Spleen (tissue), 11 donors: Measurements from ENCODE around the gene PBRM1. TPM values are rescaled to one million over a fixed set of nuclear protein-coding genes. Genes with fewer than 3 reads are reported as not detected.

Experiments
- DNase-seq: peaks from one replicate; pipeline ENCODE4 v3.0.0-alpha.2; 2020
- H3K27ac ChIP-seq, 8 donors: fragments of 200-600 bp; sonication (generic) in 7 of 8; 1 replicate in 4 of 8; 2 replicates in 4 of 8; pipeline versions ENCODE4 v1.5.0 to v1.8.0; 2016 to 2021; ENCODE audit warnings: inconsistent platforms in 4 of 8, mild to moderate bottlenecking in 4 of 8, moderate library complexity in 1 of 8
- H3K27me3 ChIP-seq, 7 donors: fragments of 200-600 bp; sonication (generic) in 6 of 7; replicated peaks in 1 of 7; 1 replicate in 4 of 7; 2 replicates in 3 of 7; pipeline versions ENCODE4 v1.5.0 to v1.8.0; 2016 to 2021; ENCODE audit warnings: inconsistent platforms in 3 of 7, mild to moderate bottlenecking in 1 of 7
- H3K36me3 ChIP-seq, 6 donors: fragments of 200-600 bp; sonication (generic) in 5 of 6; 1 replicate in 4 of 6; 2 replicates in 2 of 6; pipeline versions ENCODE4 v1.5.0 to v1.8.0; 2016 to 2021; ENCODE audit warnings: inconsistent platforms in 2 of 6
- H3K4me1 ChIP-seq, 6 donors: fragments of 200-600 bp; sonication (generic) in 5 of 6; 1 replicate in 3 of 6; 2 replicates in 3 of 6; pipeline versions ENCODE4 v1.5.0 to v1.8.0; 2016 to 2021; ENCODE audit warnings: inconsistent platforms in 3 of 6
- H3K4me3 ChIP-seq, 8 donors: fragments of 200-600 bp; sonication (generic) in 7 of 8; 1 replicate in 4 of 8; 2 replicates in 4 of 8; pipeline versions ENCODE4 v1.5.0 to v1.8.0; 2016 to 2021; ENCODE audit warnings: inconsistent platforms in 4 of 8, mild to moderate bottlenecking in 4 of 8, moderate library complexity in 2 of 8
- H3K9me3 ChIP-seq, 8 donors: fragments of 200-600 bp; sonication (generic) in 7 of 8; 1 replicate in 4 of 8; 2 replicates in 4 of 8; pipeline versions ENCODE4 v1.5.0 to v1.8.0; 2016 to 2021; ENCODE audit warnings: inconsistent platforms in 4 of 8
- CTCF ChIP-seq, 11 experiments: fragments of 200-600 bp in 7 of 11; fragments of 450-650 bp in 4 of 11; sonication (generic) in 4 of 11; IDR thresholded peaks in 8 of 11; conservative IDR thresholded peaks in 3 of 11; 1 replicate in 7 of 11; 2 replicates in 4 of 11; pipeline versions ENCODE4 v1.4.0 to v1.8.0; 2016 to 2021; ENCODE audit warnings: antibody characterized with exemption in 11 of 11, inconsistent platforms in 4 of 11, mild to moderate bottlenecking in 1 of 11
- POLR2A ChIP-seq, 3 donors: fragments of 450-650 bp; IDR thresholded peaks; one replicate each; pipeline ENCODE4 v1.5.1; 2017; ENCODE audit warnings: antibody characterized with exemption in 3 of 3, mild to moderate bottlenecking in 1 of 3
- POLR2AphosphoS5 ChIP-seq, 3 donors: sonication (generic); formaldehyde crosslinking; IDR thresholded peaks; one replicate each; pipeline ENCODE4 v1.5.1; 2017; ENCODE audit warnings: antibody characterized with exemption in 3 of 3
- WGBS, 5 donors: extraction: QIAGEN DNeasy Blood & Tissue Kit in 3 of 5; methylation state at CpG; one replicate each; pipeline versions ENCODE4 v1.1.5 to v1.1.7; 2013 to 2018; 5-methylcytosine and 5-hydroxymethylcytosine counted together
- intact Hi-C: fragments of 100-400 bp; cut with DNase I; formaldehyde crosslinking; loops from one replicate; pipeline ENCODE4 v1.15.0; 2023; ENCODE audit warnings: low total_unique reads
- polyA plus RNA-seq, 3 donors: library from polyadenylated mRNA; stranded (reverse); fragments of 200-250 nt; gene quantifications; one replicate each; pipeline ENCODE4 v1.2.1, GENCODE V29; 2013
- small RNA-seq, 4 donors: library from RNA; depleted of rRNA; stranded (forward); fragments of <200 nt; gene quantifications; one replicate each; pipeline ENCODE3, GENCODE V24; 2016
- total RNA-seq, 7 donors: library from RNA; depleted of rRNA in 3 of 7; stranded (reverse); fragments of >200 nt in 3 of 7; fragmentation: NEBNext Ultra II Directional in 4 of 7; extraction: Animal tissue kit (Norgen Biotek cat#: 25700) in 4 of 7; gene quantifications; one replicate each; pipeline versions ENCODE4 v1.1.0 to v1.2.1, GENCODE V29; 2016 to 2021
- donor health status: healthy with polysubstance abuse.
- donor health status: DM: no; HTN: no; CAD: no; lungs with moderate emphysema.
- donor health status: DM: no; HTN: no; CAD: no.
- donor health status: Bipolar disorder and iron deficiency.
- donor health status: healthy.
- donor health status: DM: no; HTN: no; CAD: no.
- donor health status: DM: yes; HTN: yes; CAD: no.

The PBRM1 gene
- total and polyA plus RNA-seq, 10 donors = 5.7 to 125 (median 69.5) TPM

- Histone ChIP-seq H3K27ac (peak overlapping the region in 2 of 8 donors; percentile 1 to 22), H3K27me3 (no peaks in the 10 kb centered on the region), H3K4me1 (peaks cover 11 to 57% (median 26%) of the 10 kb centered on the region in 6 donors), H3K4me3 (no peak overlapping the region), H3K9me3 (no peaks in the 10 kb centered on the region), H3K36me3 (peaks cover 0 to 61% (median 12%) of the 10 kb centered on the region in 6 donors)
- DNase-seq = no peak
- TF ChIP-seq CTCF (IDR thresholded peaks at IDR 0.05 in 8 of 11, conservative IDR thresholded peaks at IDR 0.05 in 3 of 11) = no peak
- no peak for TF ChIP-seq POLR2A (IDR thresholded peaks at IDR 0.05)
- TF ChIP-seq POLR2AphosphoS5 (IDR thresholded peaks at IDR 0.05) = peak in 1 of 3 donors; percentile 28
- 69 to 78% (median 71%) methylated on average over 9 to 11 of the region's 11 CpGs for WGBS, 5 donors
- intact Hi-C loops = no loop called here
Measured at GRCh38 chr3:52501046-52501445, 184.7 kb downstream of the PBRM1 start.

DNA sequence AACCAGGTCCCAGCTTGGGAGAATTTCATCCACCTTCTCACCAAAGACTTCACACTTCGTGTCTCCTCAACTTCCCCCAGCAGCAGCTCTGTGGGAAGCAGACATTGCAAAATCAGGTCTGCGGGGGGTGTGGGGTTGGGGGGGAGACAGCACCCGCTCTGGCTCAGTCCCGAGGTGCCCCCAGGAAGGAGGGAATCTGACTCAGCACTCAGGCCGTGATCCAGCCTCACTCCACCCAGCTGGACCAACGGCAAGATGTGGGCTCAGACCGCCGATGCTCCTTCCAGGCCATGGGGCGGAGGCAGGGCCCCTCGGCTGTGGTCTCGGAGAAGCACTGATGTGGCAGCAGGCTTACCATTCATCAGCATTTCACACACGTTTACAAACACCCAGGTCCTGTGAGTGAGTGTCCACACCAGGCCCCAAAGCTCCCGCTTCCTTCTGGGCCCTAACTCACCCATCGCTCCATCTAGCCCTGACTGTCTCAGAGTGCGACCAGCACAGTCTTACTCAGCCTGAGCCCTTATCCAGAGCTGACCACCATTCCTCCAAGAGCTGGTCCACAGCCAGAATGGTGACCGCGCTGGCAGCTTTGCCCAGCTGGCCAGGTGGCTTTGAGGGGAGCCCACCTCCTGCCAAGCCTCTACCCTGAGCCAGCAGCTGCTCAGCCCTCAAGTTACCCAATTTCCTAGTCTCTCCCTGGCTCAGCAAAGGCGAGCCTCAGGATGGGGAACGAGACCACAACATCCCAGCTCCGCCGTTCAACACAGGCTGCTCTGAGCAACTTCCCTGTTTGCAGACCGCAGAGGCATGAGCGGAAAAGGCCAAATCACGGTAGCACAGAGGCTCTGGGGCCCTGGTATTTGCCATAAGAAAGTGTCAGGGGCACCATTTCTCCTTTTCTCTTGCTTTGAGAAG, 187.3 kb downstream of the PBRM1 start:
- no peak for TF ChIP-seq CTCF (IDR thresholded peaks at IDR 0.05 in 8 of 11, conservative IDR thresholded peaks at IDR 0.05 in 3 of 11)
- TF ChIP-seq POLR2AphosphoS5 (IDR thresholded peaks at IDR 0.05) = peak; percentile 50 to 59 (median 56)
- intact Hi-C loops = no loop called here
- H3K27ac ChIP-seq = peak overlapping the region in 5 of 8 donors; percentile 26 to 88 (median 77)
- 15 to 44% (median 25%) methylated on average over 22 to 24 of the region's 24 CpGs for WGBS, 5 donors
- H3K4me1 ChIP-seq = peaks cover 18 to 83% (median 45%) of the 10 kb centered on the region in 6 donors
- peaks cover 0 to 11% (median 0%) of the 10 kb centered on the region in 7 donors for H3K27me3 ChIP-seq
- DNase-seq = peak; percentile 86
- H3K4me3 ChIP-seq = peak overlapping the region in 6 of 8 donors; percentile 11 to 73 (median 54)
- H3K9me3 ChIP-seq = no peaks in the 10 kb centered on the region
- peaks cover 0 to 41% (median 0%) of the 10 kb centered on the region in 6 donors for H3K36me3 ChIP-seq

- peak overlapping the region; percentile 37 to 73 (median 54) for H3K4me3 ChIP-seq
- no peak for DNase-seq
- no peaks in the 10 kb centered on the region for H3K9me3 ChIP-seq
- H3K4me1 ChIP-seq = peaks cover 26 to 97% (median 64%) of the 10 kb centered on the region in 6 donors
- intact Hi-C loops = no loop called here
- WGBS, 5 donors = 47 to 77% (median 56%) methylated on average over 3 to 16 of the region's 16 CpGs
- H3K36me3 ChIP-seq = peaks cover 0 to 41% (median 20%) of the 10 kb centered on the region in 6 donors
- TF ChIP-seq POLR2AphosphoS5 (IDR thresholded peaks at IDR 0.05) = peak in 2 of 3 donors; percentile 63 to 67
- no peak for TF ChIP-seq POLR2A (IDR thresholded peaks at IDR 0.05)
- H3K27ac ChIP-seq = peak overlapping the region; percentile 5 to 88 (median 84)
- peaks cover 0 to 11% (median 0%) of the 10 kb centered on the region in 7 donors for H3K27me3 ChIP-seq
Measured at GRCh38 chr3:52495777-52496602, 189.7 kb downstream of the PBRM1 start.

Small RNA genes within 50 kb of the gene (small RNA-seq; reads per million reads assigned to genes)
- gene AC006254.2 = 0 reads per million in 4 donors
- gene RF00569 = 6,047 to 12,778 (median 8,153) reads per million in 4 donors
- gene RF01183 = 0 reads per million in 4 donors
- gene RNU6-856P = 0 reads per million in 4 donors
- gene RNU6ATAC16P = 0 reads per million in 4 donors
- 0 to 0.21 (median 0.03) reads per million in 4 donors for gene SNORD19
- 0 reads per million in 4 donors for gene SNORD19B
- 2,218 to 2,946 (median 2,576) reads per million in 4 donors for gene SNORD69

Other genes starting within 250 kb of the PBRM1 start
- 10 to 100 TPM in 5 of 7 donors, 1 to 10 TPM in 2; 7.9 to 20.2 (median 10.8) TPM for gene SEMA3G, start 240.8 kb downstream of the PBRM1 start, total RNA-seq
- gene SEMA3G, start 240.8 kb downstream of the PBRM1 start, polyA plus RNA-seq = 1 to 10 TPM; 1.0 to 7.8 (median 3.5) TPM
- gene TNNC1, start 231.9 kb downstream of the PBRM1 start, total RNA-seq = 1 to 10 TPM in 6 of 7 donors, under 1 TPM in 1; 0.74 to 2.2 (median 1.6) TPM
- 1 to 10 TPM; 2.2 to 5.8 (median 4.4) TPM for gene TNNC1, start 231.9 kb downstream of the PBRM1 start, polyA plus RNA-seq
- gene NISCH, start 230.3 kb downstream of the PBRM1 start, total RNA-seq = 10 to 100 TPM; 72.5 to 92.7 (median 86.2) TPM
- 10 to 100 TPM; 18.9 to 45.1 (median 41.7) TPM for gene NISCH, start 230.3 kb downstream of the PBRM1 start, polyA plus RNA-seq
- 1,000 to 10,000 TPM in 1 of 7 donors, 100 to 1,000 TPM in 6; 351 to 1,070 (median 406) TPM for gene STAB1, start 190.6 kb downstream of the PBRM1 start, total RNA-seq
- 1,000 to 10,000 TPM in 2 of 3 donors, 100 to 1,000 TPM in 1; 287 to 1,994 (median 1,275) TPM for gene STAB1, start 190.6 kb downstream of the PBRM1 start, polyA plus RNA-seq
- 10 to 100 TPM in 6 of 7 donors, 1 to 10 TPM in 1; 9.3 to 26.0 (median 12.0) TPM for gene NT5DC2, start 152.1 kb downstream of the PBRM1 start, total RNA-seq
- 10 to 100 TPM in 1 of 3 donors, 1 to 10 TPM in 2; 7.8 to 11.8 (median 7.9) TPM for gene NT5DC2, start 152.1 kb downstream of the PBRM1 start, polyA plus RNA-seq
- gene UQCC5, start 149.3 kb downstream of the PBRM1 start, total RNA-seq = 10 to 100 TPM in 3 of 7 donors, 1 to 10 TPM in 4; 2.7 to 12.8 (median 7.6) TPM
- 10 to 100 TPM; 24.8 to 41.5 (median 26.1) TPM for gene UQCC5, start 149.3 kb downstream of the PBRM1 start, polyA plus RNA-seq
- gene GNL3, start 119 bp upstream of the PBRM1 start, total RNA-seq = 10 to 100 TPM; 49.8 to 87.8 (median 67.3) TPM
- 10 to 100 TPM; 61.8 to 70.4 (median 68.0) TPM for gene GNL3, start 119 bp upstream of the PBRM1 start, polyA plus RNA-seq
- 10 to 100 TPM; 23.5 to 53.9 (median 42.4) TPM for gene GLT8D1, start 19.9 kb upstream of the PBRM1 start, total RNA-seq
- 10 to 100 TPM; 21.8 to 26.3 (median 25.1) TPM for gene GLT8D1, start 19.9 kb upstream of the PBRM1 start, polyA plus RNA-seq
- gene SPCS1, start 20.2 kb upstream of the PBRM1 start, total RNA-seq = 100 to 1,000 TPM in 3 of 7 donors, 10 to 100 TPM in 4; 56.5 to 154 (median 80.3) TPM
- gene SPCS1, start 20.2 kb upstream of the PBRM1 start, polyA plus RNA-seq = 100 to 1,000 TPM in 2 of 3 donors, 10 to 100 TPM in 1; 92.4 to 125 (median 122) TPM
- 10 to 100 TPM; 17.4 to 28.0 (median 26.3) TPM for gene NEK4, start 85.0 kb upstream of the PBRM1 start, total RNA-seq
- 1 to 10 TPM; 3.2 to 5.5 (median 4.9) TPM for gene NEK4, start 85.0 kb upstream of the PBRM1 start, polyA plus RNA-seq
- gene ITIH1, start 91.7 kb upstream of the PBRM1 start, total RNA-seq = 1 to 10 TPM in 4 of 7 donors, under 1 TPM in 3; 0.65 to 4.0 (median 1.5) TPM
- gene ITIH1, start 91.7 kb upstream of the PBRM1 start, polyA plus RNA-seq = 10 to 100 TPM in 1 of 3 donors, 1 to 10 TPM in 2; 4.4 to 11.4 (median 5.9) TPM
- gene ITIH3, start 108.9 kb upstream of the PBRM1 start, total RNA-seq = 10 to 100 TPM in 6 of 7 donors, 1 to 10 TPM in 1; 8.0 to 53.7 (median 17.6) TPM
- gene ITIH3, start 108.9 kb upstream of the PBRM1 start, polyA plus RNA-seq = 10 to 100 TPM; 12.4 to 44.4 (median 15.2) TPM
- 10 to 100 TPM in 6 of 7 donors, 1 to 10 TPM in 1; 9.9 to 27.4 (median 20.1) TPM for gene ITIH4, start 144.8 kb upstream of the PBRM1 start, total RNA-seq
- gene ITIH4, start 144.8 kb upstream of the PBRM1 start, polyA plus RNA-seq = 10 to 100 TPM; 10.4 to 54.2 (median 30.3) TPM
- gene MUSTN1, start 149.1 kb upstream of the PBRM1 start, total RNA-seq = 1 to 10 TPM in 5 of 7 donors, not detected in 2; 2.5 to 6.8 (median 3.4) TPM
- 10 to 100 TPM; 10.0 to 17.8 (median 16.1) TPM for gene MUSTN1, start 149.1 kb upstream of the PBRM1 start, polyA plus RNA-seq
- 10 to 100 TPM; 20.3 to 65.6 (median 40.6) TPM for gene STIMATE, start 211.6 kb upstream of the PBRM1 start, total RNA-seq
- gene STIMATE, start 211.6 kb upstream of the PBRM1 start, polyA plus RNA-seq = 10 to 100 TPM in 1 of 3 donors, 1 to 10 TPM in 2; 4.0 to 12.8 (median 5.5) TPM